Measurements from ENCODE around the gene CNTNAP2.
A peak's percentile ranks its signal among the peaks of the same experiment; 100 is the strongest.

Gene CNTNAP2

GRCh38 chr7:147861945-147862344 lies 1745.3 kb downstream of the CNTNAP2 start:
- DNase-seq = no peak

DNA sequence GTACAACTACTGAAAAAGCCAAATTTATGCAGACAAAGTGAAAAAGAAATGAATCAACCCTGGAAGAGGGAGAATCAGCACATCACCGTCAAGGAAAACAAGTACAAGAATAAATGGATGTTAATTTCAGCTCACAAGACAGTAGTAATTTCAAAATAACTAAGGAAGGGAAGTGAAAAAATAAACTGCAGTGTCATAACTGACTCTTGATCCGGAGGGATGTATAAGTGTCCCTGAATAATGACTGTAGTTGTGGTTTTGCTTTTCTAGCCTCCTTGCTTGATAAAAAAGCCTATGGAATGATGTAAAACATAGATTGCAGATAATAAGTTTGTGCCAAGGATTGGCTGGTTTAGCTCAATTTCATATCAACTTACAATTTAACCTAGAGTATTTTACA lies 1752.9 kb downstream of the CNTNAP2 start:
- DNase-seq = no peak

DNA sequence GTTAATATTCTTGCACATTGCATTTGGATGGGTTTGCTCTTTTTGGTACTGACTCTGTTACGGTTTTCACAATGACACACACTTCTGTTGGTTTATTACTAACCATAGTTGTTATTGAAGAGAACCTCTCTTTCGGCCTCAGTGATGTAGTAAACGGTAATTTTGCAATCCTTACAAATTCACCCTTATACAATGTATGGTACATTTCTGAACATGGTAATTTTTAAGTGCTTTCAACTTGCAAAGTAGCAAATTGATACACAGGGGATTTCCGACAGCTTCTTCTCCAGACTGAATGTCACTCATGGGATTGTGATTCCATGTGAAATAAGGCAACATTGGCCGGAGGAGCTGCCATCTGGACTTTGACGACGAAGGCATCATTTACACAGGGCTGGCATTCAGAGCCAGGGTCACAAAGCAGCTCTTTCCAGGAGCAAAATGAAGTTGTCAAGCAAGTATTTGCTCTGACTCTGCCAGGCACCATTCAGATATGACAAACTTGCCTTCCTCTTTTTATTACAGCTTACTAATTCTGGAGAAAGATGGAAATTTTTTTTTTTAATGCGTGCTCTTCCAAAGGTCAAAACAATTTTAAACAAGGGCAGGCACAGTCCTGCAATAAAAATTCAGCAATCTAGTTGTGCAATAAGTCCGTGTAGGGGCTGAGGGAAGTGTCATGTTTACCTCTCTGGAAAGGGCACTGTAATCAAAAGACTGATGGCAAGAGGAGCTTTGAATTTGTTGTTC lies 1762.5 kb downstream of the CNTNAP2 start:
- DNase-seq = no peak

DNA sequence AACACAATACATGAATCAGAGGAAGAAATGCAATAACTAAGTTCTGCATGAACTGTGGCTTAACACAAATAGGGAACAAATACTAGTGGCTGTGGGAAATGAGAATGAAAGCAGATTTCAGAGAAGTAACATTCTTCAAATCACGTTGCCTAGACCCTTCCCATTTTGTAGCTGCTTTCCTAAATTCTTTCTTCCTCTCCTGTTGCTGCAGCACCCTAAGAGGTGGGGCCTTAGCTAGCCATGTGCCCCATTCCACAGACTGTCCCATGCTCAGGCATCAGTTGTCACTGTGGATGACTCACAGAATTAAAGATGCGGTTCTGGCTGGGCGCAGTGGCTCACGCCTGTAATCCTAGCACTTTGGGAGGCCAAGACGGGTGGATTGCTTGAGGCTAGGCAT lies 1769.3 kb downstream of the CNTNAP2 start:
- DNase-seq = no peak

DNA sequence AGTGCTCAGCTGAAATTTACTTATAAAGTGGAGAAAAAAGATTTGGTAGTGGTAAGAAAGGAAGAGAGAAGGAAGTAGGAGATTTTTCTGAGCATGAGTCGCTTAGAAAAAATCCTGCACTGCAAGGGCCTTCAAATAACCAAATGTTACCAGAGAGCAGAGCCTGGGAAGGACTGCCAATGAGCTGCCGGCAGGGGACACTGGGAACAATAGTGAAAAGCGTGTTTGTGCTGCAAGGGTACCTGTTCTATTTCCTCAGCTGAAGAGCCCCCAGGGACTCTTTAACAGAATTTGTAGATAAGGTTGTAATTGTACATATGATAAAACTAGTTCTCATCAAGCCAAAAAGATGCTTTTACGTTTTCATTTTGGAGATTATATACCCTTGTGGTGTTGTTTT lies 1777.7 kb downstream of the CNTNAP2 start:
- peak; percentile 38 for DNase-seq

GRCh38 chr7:147896121-147896520 lies 1779.5 kb downstream of the CNTNAP2 start:
- DNase-seq = no peak

DNA sequence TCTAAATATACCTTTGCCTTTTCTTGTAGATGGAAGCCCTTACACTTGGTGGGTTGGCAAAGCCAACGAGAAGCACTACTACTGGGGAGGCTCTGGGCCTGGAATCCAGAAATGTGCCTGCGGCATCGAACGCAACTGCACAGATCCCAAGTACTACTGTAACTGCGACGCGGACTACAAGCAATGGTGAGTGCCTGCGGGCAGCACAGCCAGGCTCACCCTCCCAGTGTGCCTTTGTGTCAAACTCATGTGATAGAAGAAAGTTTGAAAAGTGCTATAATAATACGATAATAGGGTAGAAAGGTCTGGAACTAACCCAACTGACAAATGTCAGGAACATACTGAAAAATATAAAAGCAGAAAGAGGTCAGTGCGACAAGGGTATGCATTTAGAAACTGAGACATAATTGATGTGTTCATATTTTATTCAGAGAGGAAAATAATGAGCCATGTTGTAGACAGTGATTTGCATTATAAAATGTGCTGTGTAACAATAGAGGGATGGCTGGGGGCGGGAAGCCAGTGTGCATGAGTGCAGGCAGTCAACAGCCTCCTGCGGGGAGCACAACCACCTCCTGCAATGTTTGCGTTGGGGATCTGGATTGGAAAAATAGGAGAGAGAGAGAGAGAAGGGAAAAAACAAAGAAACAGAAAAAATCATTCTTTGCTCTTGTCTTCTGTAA lies 1787.1 kb downstream of the CNTNAP2 start:
- no peak for DNase-seq

DNA sequence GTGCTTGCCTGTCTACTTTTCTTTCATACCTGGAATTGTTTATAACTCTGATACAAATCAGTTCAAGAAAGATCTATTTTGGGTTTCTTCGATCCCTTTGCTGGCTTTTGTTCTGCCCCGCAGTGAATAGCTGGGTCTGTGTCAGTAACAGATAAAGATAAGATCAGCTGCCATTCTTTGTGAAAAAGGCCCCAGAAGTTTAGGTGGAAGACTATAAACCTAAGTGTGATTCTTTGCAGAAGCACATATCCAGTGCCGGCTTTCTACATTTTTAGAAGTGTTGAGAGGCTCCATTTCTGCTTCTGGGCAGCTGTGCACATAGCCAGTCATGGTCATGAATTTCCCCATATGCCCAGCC lies 1787.6 kb downstream of the CNTNAP2 start:
- no peak for DNase-seq

GRCh38 chr7:147909431-147910148 lies 1793.0 kb downstream of the CNTNAP2 start:
- no peak for DNase-seq

- peak; percentile 67 for DNase-seq
Observed at GRCh38 chr7:147911201-147911601, 1794.6 kb downstream of the CNTNAP2 start.

DNA sequence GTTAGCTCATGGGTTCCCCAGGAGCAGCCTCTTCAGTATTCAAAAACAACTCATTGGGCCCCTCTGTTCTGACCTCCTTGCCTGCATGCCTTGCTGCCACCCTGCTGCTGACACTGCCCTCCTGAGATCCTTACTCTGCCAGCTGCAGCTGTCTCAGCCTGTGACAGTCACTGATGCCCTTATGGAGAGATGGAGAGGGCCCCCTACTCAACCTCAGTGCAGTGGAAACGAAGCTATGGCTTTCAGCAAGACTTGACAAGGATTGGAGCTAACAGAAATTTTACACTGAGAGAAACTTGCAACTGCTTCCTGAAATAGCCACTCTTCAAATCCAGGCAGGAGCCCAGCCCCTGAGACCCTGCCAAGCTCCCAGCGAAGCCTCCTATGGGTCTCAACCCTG lies 1795.7 kb downstream of the CNTNAP2 start:
- DNase-seq = no peak

DNA sequence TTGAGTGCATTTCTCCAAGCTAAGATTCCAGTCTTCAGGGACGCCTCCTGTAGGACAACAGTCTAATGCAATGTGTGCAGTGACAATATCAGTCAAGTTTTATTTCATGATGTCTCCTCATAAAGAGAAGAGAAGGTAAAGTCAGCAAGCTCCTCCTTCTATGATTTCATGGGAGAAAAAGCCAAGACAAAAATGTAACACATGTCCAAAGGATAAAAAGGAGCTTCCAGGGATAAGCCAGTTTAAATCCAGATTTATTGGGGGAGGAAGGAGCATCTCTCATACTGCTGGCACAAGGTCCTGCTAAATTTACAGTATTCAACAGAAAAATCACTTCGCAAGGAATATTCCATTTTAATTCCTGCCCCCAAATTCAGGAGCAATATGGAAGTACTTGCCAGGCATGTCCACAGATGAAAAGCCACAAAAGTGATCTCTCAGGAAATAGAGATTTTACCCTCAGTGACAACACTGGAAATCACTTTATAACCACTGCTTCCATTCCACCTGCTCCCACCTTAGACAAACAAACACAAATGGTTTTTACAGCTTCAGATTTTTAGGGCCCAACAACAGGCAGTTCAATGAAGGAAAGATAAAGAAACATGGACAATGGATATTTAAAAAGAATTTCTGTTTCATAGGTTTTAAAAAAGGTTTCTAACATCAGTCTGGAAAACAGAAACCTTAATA lies 1796.5 kb downstream of the CNTNAP2 start:
- peak; percentile 1 for DNase-seq

GRCh38 chr7:147915781-147916180 lies 1799.2 kb downstream of the CNTNAP2 start:
- peak; percentile 2 for DNase-seq

GRCh38 chr7:147916573-147916972 lies 1800.0 kb downstream of the CNTNAP2 start:
- no peak for DNase-seq

GRCh38 chr7:147923841-147924240 lies 1807.2 kb downstream of the CNTNAP2 start:
- no peak for DNase-seq

- DNase-seq = no peak
Observed at GRCh38 chr7:147937428-147937827, 1820.8 kb downstream of the CNTNAP2 start.

- no peak for DNase-seq
Observed at GRCh38 chr7:147941381-147941780, 1824.8 kb downstream of the CNTNAP2 start.

DNA sequence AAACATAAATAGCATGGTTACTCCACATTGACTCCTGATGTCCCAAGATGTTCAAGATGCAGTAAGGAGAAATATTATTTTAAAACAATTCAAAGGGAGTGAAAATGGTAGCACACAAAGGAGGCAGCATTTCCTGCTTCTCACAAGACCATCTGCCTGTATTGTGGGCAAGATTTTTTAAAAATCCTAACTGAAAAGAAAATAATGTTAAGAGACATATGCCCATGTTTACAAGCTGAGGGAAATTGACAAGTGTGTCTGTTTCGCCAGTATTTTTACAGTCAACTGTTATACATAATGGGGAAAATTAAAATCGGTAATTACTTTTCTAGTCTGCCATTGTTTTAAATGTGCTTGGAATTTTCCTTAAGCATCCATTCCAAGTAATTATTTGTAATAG lies 1827.7 kb downstream of the CNTNAP2 start:
- DNase-seq = no peak

DNA sequence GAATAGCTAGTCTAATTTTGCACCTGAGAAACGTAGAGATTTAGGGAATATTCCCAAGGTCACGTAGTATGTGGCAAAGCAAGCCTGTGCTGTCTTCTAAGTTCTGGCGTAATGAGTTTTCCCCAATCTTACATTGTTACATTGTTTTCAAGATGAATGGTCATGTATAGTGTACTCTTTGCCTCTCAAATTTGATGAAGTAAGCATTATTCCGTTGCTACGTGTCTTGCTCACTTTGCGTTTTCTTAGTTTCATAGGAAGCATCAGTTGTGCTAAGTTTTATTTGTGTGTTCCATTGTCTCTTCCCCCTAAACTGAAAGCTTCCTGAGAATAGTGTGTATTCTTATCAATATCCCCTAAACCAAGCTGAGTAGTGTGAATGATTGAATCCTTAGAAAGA lies 1836.3 kb downstream of the CNTNAP2 start:
- no peak for DNase-seq

DNA sequence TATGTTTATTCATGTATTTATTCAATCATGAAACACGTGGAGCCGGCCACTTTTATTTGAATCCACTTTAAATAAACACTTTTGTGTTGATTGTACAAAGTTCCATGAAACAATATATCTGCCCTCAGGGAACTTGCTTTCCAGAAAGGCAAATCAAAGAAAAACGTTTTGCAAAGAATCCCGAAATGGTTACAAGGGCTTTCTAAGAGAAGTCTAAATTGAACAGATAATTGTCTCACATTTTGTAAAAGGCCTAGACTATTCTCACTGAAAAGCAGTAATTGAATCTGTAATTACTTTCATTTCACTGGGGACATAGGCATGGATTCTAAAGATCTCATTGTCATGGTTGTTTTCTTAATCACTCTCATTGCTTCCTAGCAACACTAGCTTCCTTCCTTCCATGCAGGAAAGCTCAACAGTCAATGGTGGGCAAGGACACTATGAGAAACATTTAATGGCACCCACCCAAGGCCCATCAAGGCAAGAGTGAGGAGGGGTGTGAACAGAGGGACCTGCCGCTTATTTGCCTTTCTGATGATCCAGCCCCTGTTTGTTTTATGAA lies 1851.5 kb downstream of the CNTNAP2 start:
- DNase-seq = no peak

- DNase-seq = no peak
Observed at GRCh38 chr7:147971606-147972110, 1855.1 kb downstream of the CNTNAP2 start.

- no peak for DNase-seq
Observed at GRCh38 chr7:147978201-147978600, 1861.6 kb downstream of the CNTNAP2 start.

- no peak for DNase-seq
Observed at GRCh38 chr7:147978651-147979050, 1862.0 kb downstream of the CNTNAP2 start.
